Measurements from ENCODE around the gene RAB34.
"Not testable (repeated sequence)": the region's sequence is repeated elsewhere in the genome, so short reads cannot be mapped to it uniquely, and the experiment has no call there.

RAB34 gene

GRCh38 chr17:28726627-28727491 lies 9.2 kb upstream of the RAB34 start:
- DNase-seq (ENCODE audit: low spot score) = peak; percentile 99

DNA sequence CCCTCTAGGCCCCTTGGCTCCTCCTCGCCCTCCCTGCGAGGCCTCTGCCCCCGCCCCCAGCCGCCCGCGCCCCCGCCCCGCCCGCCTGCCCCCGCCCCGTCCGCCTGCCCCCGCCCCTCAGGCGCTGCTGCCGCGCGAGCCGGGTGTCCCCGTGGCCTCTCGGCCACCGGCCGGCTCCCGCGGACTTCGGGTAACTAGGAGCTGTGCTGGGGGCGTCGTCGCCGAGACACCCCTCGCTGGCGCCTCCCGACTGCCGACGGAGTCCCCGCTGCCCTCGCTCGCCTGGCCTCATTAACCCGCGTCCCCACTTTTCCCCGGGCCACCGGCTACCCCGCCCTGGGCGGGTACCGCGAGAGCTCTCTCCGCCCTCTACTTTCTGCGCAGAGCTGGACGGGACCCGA lies 8.6 kb upstream of the RAB34 start, which contains the start of gene TLCD1:
TLCD1 (minus strand) TSS at position 8 of the 401 bp plus-strand sequence. CDS start 136 bp downstream, outside the sequence.
- no peak for DNase-seq (ENCODE audit: low spot score)

DNA sequence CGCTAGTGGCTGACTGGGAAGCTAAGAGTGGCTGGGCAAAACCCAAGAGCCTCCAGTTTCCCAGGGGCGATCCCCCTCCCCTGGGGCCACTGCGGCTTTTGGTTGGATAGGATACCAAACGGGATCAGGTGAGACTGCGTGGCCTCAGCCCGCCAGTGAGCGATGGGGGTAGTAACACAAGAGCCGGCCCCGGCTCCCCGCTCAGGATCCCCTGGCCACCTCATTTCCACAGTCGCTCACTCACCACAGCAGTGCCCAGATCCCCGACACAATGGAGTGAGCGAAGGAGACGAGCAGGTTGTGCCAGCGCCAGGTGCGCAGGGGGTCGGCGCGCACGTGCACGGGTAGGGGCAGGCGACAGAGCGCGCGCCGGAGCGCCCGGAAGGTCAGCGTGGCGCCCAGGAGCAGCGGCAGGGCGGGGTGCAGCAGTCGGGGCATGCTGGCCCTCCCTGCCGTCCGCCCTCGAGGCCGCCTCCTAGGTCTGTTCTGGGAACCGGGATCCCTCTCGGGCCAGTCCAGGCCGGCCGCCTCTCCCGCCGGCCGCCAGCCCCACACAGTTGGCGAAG lies 8.1 kb upstream of the RAB34 start:
- peak; percentile 85 for DNase-seq (ENCODE audit: low spot score)

DNA sequence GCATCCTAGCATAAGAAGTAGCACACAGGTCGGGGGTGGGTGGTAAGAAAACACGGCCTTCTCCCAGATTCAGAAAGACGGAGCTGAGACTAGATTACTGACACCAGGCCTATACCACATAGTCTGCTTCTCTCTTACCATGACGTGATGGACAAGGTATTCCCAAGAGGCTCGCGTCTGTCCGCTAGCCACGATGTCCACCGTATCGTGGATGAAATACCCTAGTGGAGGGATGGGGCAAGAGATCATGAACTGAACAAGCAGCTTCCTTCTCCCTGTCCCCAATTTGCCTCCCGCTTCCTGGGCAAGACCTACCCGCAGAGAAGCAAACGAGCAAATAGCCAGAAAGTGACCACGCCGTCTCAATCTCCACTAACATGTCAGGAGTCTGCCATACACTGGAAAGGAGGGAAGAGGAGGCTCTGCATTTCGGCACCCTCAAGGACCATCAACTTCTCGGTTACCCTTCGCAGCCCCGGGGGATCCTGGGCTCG lies 7.5 kb upstream of the RAB34 start:
- DNase-seq (ENCODE audit: low spot score) = peak; percentile 74

DNA sequence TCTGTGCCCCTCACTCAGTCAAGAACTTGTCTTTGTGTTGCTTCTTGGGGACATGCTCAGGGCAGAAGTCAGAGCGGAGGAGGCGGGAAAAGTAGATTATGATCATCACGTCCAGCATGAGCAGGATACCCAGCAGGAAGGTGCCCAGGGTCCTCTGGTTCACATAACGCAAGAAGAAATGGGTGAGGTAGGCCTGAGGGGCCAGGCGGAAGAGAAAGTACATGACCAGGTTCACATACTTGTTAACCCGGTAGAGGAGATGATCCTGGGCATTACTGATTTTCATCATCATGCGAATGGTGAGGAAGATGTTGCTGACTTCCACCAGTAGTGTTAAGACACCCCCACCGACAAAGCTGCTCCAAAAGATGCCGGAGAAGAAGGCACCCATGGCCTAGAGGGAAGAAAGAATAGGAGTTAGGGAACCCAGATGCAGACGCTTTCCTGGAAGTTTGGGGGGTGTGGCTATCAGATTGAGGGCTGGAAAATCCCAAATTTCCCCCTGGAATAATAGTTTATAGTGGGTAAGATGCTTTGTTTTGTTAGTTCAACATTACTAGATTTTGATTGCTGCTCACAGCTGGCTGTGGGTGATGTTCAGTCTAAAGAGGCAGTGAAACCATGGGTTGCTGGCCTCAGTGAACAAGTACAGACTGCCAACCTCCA lies 7.0 kb upstream of the RAB34 start:
- no peak for DNase-seq (ENCODE audit: low spot score)

DNA sequence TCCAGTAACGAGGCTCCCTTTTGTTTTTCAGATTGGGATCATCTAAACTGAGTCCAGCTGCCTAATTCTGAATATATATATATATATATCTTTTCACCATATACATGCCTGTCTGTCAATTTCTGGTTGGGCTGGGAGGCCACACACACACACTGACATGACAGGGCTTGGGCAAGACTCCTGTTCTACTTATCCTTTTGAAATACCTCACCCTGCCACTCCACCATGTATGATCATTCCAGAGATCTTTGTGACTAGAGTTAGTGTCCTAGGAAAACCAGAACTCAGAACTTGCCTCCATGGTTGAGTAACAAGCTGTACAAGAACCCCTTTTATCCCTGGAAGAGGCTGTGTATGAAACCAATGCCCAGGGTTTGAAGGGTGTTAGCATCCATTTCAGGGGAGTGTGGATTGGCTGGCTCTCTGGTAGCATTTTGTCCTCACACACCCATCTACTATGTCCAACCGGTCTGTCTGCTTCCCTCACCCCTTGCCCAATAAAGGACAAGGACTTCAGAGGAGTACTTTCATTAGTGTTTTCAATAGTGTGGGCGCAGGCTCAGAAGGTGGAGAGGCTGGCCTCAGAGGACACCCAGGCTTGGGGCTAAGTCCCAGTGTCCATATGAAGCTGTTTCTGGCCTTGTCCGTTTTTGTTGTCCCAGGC lies 6.3 kb upstream of the RAB34 start:
- not testable (repeated sequence) for DNase-seq (ENCODE audit: low spot score)

DNA sequence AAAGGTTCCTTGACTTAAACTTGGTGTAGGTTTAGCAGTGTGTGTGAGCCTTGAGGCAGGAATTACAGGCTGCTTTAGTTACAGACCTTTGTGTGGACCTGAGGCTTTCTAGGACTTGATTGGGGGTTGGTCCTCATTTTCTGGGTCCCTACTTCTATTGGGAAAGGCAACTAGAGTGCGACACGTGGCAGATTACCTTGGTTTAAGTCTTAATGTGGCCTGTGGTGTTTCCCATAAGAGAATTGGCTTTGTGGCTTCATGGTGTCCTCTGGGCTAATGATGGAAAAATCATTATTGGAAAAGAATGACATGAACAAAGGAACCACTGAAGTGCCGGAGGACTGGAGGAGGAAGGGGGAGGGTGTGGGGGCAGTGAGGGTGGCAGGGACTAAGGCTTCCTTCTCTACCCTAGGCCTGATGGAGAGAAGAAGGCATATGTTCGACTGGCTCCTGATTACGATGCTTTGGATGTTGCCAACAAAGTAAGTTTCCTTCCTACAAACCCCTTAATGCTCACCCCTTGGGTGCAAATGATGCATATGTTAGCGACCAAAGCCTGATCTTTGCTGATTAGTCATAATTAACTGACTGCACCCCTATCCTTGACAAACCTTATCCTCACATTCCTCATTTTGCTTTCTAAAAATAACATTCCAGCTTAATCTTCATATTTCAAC lies 5.6 kb upstream of the RAB34 start:
- no peak for DNase-seq (ENCODE audit: low spot score)

GRCh38 chr17:28722417-28723158 lies 4.9 kb upstream of the RAB34 start:
- DNase-seq (ENCODE audit: low spot score) = no peak

- not testable (repeated sequence) for DNase-seq (ENCODE audit: low spot score)
Observed at GRCh38 chr17:28720997-28721329, 3.3 kb upstream of the RAB34 start.

GRCh38 chr17:28720247-28720996 lies 2.8 kb upstream of the RAB34 start:
- DNase-seq (ENCODE audit: low spot score) = peak; percentile 43

DNA sequence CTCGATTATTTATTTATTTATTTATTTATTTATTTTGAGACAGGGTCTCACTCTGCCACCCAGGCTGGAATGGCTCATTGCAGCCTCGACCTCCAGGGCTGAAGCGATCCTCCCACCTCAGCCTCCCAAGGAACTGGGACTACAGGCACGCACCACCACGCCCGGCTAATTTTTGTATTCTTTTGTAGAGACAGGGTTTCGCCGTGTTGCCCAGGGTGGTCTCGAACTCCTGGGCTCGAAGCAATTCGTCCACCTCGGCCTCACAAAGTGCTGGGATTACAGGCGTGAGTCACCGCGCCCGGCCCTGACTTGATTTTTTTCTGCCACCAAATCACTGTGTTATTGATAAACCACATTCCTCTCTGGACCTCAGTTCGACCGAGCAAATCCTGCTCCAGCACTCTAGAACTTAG lies 1.4 kb upstream of the RAB34 start:
- no peak for DNase-seq (ENCODE audit: low spot score)

GRCh38 chr17:28718333-28719020 lies 809 bp upstream of the RAB34 start:
- DNase-seq (ENCODE audit: low spot score) = no peak

DNA sequence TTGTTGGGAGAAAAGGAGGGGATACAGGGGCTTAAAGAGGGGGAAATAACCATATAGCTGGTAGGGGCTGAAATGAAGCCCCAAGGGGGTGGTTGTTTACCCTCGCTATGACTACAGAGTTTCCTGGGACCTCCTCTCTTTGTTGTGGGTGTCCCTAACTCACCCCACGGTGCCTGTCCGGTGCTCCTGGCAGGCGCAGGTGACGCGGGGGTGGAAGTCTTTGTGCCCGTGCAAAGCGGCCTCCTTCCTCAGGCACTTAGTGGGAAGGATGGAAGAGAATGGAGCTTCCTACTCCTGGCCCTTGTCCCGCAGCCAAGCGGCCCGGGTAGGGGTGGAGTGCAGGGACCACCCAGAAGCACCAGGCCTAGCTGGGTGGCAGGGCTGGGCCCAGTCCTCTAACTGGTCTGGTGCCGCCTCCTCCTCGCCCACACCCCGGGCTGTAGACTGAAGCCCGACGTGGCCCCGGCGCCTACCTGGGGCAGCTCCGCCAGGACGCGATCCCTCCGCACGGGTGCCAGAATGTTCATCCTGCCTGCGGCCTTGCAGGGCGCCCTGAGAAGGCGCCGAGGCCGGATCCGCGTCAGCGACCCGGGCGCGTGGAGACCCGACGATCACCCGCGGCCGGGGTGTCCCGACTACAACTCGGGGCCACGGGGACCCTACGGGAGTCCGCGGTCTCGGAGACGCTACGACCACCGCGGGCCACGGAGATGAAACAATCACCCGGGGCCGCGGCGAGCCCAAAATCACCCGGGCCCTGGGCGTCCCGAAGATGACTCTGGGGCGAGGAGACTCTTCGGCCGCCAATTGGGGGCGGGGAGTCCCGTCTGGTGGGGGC lies 709 bp downstream of the RAB34 start:
- DNase-seq (ENCODE audit: low spot score) = peak; percentile 55

DNA sequence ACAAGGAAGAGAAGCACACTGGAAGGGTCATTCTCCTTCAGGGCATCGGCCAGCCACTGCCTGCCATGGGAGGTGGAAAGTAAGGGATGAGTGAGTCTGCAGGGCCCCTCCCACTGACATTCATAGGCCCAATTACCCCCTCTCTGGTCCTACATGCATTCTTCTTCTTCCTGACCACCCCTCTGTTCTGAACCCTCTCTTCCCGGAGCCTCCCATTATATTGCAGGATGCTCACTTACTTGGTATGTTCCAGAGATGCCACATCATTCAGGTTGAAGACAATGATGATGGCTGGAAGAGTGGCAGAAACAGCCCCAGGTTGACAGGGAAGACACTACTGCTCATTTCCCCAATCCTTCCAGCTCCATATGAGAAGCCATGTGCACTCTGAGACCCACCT lies 2.5 kb downstream of the RAB34 start:
- DNase-seq (ENCODE audit: low spot score) = no peak

- DNase-seq (ENCODE audit: low spot score) = no peak
Observed at GRCh38 chr17:28714281-28714680, 3.4 kb downstream of the RAB34 start.

DNA sequence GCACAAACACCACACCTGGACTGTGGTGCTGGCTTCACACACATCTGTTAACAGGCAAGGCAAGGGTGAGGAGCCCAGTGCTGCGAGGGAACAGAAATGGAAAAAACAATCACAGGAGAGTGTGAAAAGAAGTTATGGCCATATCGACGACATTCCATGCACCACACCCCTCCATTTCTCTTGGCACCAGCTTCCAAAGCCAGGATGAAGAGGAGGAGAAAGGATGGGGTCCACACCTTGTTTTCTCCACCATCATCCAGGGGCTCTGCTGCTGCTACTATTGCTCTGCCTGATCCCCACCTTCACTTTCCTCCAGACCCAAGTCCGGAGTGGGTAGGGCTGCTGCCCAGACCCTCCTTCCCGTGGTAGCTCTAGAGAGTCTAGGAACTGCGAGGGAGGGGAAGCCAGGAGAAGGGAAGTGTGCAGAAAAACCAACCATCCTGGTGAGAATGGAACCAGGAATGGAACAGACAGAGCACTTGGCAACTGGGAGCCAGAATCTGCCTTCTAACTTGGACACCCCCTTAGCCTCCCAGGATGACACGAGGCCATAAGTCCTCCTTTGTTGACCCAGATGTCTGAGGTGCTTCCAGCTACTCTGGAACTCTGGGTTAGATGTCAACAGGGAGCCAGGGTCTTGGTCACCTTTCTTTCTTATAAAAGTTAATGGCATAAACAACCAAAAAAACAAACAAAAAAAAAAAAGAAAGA lies 4.8 kb downstream of the RAB34 start:
- no peak for DNase-seq (ENCODE audit: low spot score)

DNA sequence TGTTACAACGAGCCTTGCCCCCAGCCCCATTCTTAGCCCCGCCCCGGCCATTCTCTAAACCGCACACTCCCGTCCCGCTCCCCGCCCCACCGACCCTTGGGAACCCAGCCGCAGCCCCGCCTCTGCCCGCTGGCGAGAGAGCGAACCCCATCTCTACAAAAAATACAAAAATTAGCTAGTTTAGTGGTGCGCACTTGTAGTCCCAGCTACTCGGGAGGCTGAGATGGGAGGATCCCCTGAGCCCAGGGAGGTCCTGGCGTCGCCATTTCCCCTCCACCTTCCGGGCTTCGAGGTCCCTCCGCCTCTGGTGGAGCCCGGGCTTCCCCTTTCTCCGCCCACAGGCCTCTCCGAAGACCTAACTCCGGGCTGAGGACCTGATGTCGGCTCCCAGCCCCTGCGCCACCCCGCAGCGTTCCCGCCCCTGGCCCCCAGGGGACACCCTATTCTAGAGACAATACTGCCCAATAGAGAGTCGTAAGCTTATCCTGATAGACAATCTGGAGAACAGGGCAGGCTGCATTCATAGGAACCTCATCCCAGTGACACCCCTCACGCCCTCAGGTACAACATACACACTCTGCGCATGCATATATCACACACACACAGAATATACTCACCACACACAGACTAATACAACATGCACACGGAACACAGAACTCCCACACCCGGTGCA lies 5.5 kb downstream of the RAB34 start:
- DNase-seq (ENCODE audit: low spot score) = no peak

GRCh38 chr17:28711723-28712031 lies 6.0 kb downstream of the RAB34 start, which contains the start of gene PROCA1:
TSS of gene PROCA1 (minus strand) at chr17:28711888. CDS start at chr17:28711660, 228 bp downstream.
- DNase-seq (ENCODE audit: low spot score) = no peak
